A673 (cell line): ENCODE measurements around the gene REXO1.

Source experiments
- EZH2 ChIP-seq: fragments of 200-600 bp; sonication (generic); IDR thresholded peaks from 2 replicates; pipeline ENCODE4 v1.6.1; 2017; ENCODE audit warnings: borderline replicate concordance, low read depth, mild to moderate bottlenecking, mixed read lengths, antibody characterized with exemption, low read length; ENCODE audit not compliant: poor library complexity, severe bottlenecking
- TF ChIP-seq, protein P1 (sequence below): fragments of 300-800, 200-600 bp; sonication (generic); conservative IDR thresholded peaks from 2 replicates; pipeline ENCODE4 v1.5.1; 2017; ENCODE audit warnings: low read depth, mild to moderate bottlenecking, antibody characterized with exemption, low read length, moderate library complexity, mixed read lengths

GRCh38 chr19:1814833-1815604 lies 33.3 kb downstream of the REXO1 start:
- TF ChIP-seq, protein P1, sequence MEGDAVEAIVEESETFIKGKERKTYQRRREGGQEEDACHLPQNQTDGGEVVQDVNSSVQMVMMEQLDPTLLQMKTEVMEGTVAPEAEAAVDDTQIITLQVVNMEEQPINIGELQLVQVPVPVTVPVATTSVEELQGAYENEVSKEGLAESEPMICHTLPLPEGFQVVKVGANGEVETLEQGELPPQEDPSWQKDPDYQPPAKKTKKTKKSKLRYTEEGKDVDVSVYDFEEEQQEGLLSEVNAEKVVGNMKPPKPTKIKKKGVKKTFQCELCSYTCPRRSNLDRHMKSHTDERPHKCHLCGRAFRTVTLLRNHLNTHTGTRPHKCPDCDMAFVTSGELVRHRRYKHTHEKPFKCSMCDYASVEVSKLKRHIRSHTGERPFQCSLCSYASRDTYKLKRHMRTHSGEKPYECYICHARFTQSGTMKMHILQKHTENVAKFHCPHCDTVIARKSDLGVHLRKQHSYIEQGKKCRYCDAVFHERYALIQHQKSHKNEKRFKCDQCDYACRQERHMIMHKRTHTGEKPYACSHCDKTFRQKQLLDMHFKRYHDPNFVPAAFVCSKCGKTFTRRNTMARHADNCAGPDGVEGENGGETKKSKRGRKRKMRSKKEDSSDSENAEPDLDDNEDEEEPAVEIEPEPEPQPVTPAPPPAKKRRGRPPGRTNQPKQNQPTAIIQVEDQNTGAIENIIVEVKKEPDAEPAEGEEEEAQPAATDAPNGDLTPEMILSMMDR = no peak
- no peak for TF ChIP-seq EZH2
